Naive thymus-derived CD4-positive, alpha-beta T cell (primary cell): ENCODE measurements around the gene MFSD2A. TPM values are rescaled to one million over a fixed set of nuclear protein-coding genes. Genes with fewer than 3 reads are reported as not detected.

Source experiments
- polyA plus RNA-seq, 2 donors: library from polyadenylated mRNA; unstranded; fragments of 300-500 nt; fragmentation: Illumina TruSeq; gene quantifications; one replicate each; pipeline ENCODE4 v1.2.3, GENCODE V29; 2021
- total RNA-seq, 6 experiments: library from RNA in 5 of 6; stranded (reverse) in 5 of 6; gene quantifications; 1 replicate in 5 of 6; 2 replicates in 1 of 6; pipeline ENCODE4 v1.2.3 and lab custom pipeline; 2021 to 2026

The MFSD2A gene
- total and polyA plus RNA-seq, 7 experiments from 2014 or later = 0.14 to 8.7 (median 1.9) TPM

Other genes starting within 250 kb of the MFSD2A start
- 10 to 100 TPM; 52.3 to 79.1 (median 61.3) TPM for gene PPIE, start 216.3 kb upstream of the MFSD2A start, total RNA-seq
- gene PPIE, start 216.3 kb upstream of the MFSD2A start, polyA plus RNA-seq = 100 to 1,000 TPM; 104 to 119 TPM
- gene OXCT2, start 183.8 kb upstream of the MFSD2A start, total RNA-seq = under 1 TPM in 4 of 5 experiments, not detected in 1; 0.19 to 0.53 (median 0.26) TPM
- not detected for gene OXCT2, start 183.8 kb upstream of the MFSD2A start, polyA plus RNA-seq
- 1 to 10 TPM in 1 of 5 experiments, under 1 TPM in 4; 0.16 to 1.4 (median 0.17) TPM for gene BMP8B, start 166.3 kb upstream of the MFSD2A start, total RNA-seq
- under 1 TPM; 0.05 to 0.09 TPM for gene BMP8B, start 166.3 kb upstream of the MFSD2A start, polyA plus RNA-seq
- gene TRIT1, start 71.6 kb upstream of the MFSD2A start, total RNA-seq = 10 to 100 TPM; 12.4 to 21.7 (median 19.5) TPM
- 10 to 100 TPM in 1 of 2 donors, 1 to 10 TPM in 1; 8.2 to 14.5 TPM for gene TRIT1, start 71.6 kb upstream of the MFSD2A start, polyA plus RNA-seq
- 1 to 10 TPM in 2 of 5 experiments, under 1 TPM in 2, not detected in 1; 0.30 to 8.1 (median 0.83) TPM for gene MYCL, start 53.2 kb upstream of the MFSD2A start, total RNA-seq
- under 1 TPM in 1 of 2 donors, not detected in 1; 0.05 TPM for gene MYCL, start 53.2 kb upstream of the MFSD2A start, polyA plus RNA-seq
- gene CAP1, start 85.6 kb downstream of the MFSD2A start, total RNA-seq = 100 to 1,000 TPM; 176 to 683 (median 282) TPM
- 100 to 1,000 TPM; 519 to 668 TPM for gene CAP1, start 85.6 kb downstream of the MFSD2A start, polyA plus RNA-seq
- 100 to 1,000 TPM in 2 of 5 experiments, 10 to 100 TPM in 3; 51.8 to 114 (median 62.6) TPM for gene PPT1, start 142.1 kb downstream of the MFSD2A start, total RNA-seq
- 100 to 1,000 TPM; 240 to 264 TPM for gene PPT1, start 142.1 kb downstream of the MFSD2A start, polyA plus RNA-seq
- 10 to 100 TPM; 20.9 to 28.6 (median 24.7) TPM for gene RLF, start 206.2 kb downstream of the MFSD2A start, total RNA-seq
- gene RLF, start 206.2 kb downstream of the MFSD2A start, polyA plus RNA-seq = 10 to 100 TPM in 1 of 2 donors, 1 to 10 TPM in 1; 9.9 to 13.0 TPM